K562 (cell line): ENCODE measurements around the gene CMTM4. TPM values are rescaled to one million over a fixed set of nuclear protein-coding genes. Genes with fewer than 3 reads are reported as not detected.

Experiments used
- ATF4 ChIP-seq: fragments of 450-650 bp; formaldehyde crosslinking; IDR thresholded peaks from 2 replicates; pipeline ENCODE4 v1.4.0; 2022; ENCODE audit warnings: mild to moderate bottlenecking, moderate library complexity
- ETV5 ChIP-seq: sonication (generic); formaldehyde crosslinking; IDR thresholded peaks from 2 replicates; pipeline ENCODE4 v1.4.0; 2020; ENCODE audit warnings: low read depth, mild to moderate bottlenecking, missing genetic modification reagents
- ETV6 ChIP-seq, 3 experiments: fragments of 150-350 bp in 1 of 3; sonication (generic) in 1 of 3; formaldehyde crosslinking in 1 of 3; IDR thresholded peaks; 2 replicates each; pipeline versions ENCODE4 v1.6.1 to v1.8.0; 2014 to 2022; ENCODE audit warnings: borderline replicate concordance in 2 of 3, low read depth in 2 of 3, antibody characterized with exemption in 1 of 3, low read length in 1 of 3, mild to moderate bottlenecking in 1 of 3, missing genetic modification reagents in 1 of 3
- NCOR1 ChIP-seq: fragments of 450-650 bp; IDR thresholded peaks from 2 replicates; pipeline ENCODE4 v1.6.1; 2016; ENCODE audit warnings: mild to moderate bottlenecking, moderate library complexity
- RAD21 ChIP-seq, 2 experiments: fragments of 250-450 bp in 1 of 2; fragments of 450-650 bp in 1 of 2; sonication (Bioruptor Pico) in 1 of 2; formaldehyde crosslinking in 1 of 2; IDR thresholded peaks in 1 of 2; conservative IDR thresholded peaks in 1 of 2; 2 replicates each; pipeline versions ENCODE4 v1.4.0 to v1.8.0; 2020 to 2022; ENCODE audit warnings: mild to moderate bottlenecking in 2 of 2, moderate library complexity in 1 of 2
- RUNX1 ChIP-seq: sonication (generic); IDR thresholded peaks from 2 replicates; pipeline ENCODE4 v1.6.1; 2016; ENCODE audit warnings: antibody characterized with exemption, low read depth
- STAT5A ChIP-seq: IDR thresholded peaks from 2 replicates; pipeline ENCODE4 v1.6.1; 2012; ENCODE audit warnings: low read length, inconsistent platforms, borderline replicate concordance
- TCF7 ChIP-seq: sonication (generic); IDR thresholded peaks from 2 replicates; pipeline ENCODE4 v1.6.1; 2016; ENCODE audit warnings: antibody characterized with exemption, borderline replicate concordance
- ZBTB11 ChIP-seq, 3 experiments: fragments of 200-800 bp in 1 of 3; fragments of 250-450 bp in 1 of 3; fragments of 450-650 bp in 1 of 3; sonication (Bioruptor Pico) in 1 of 3; sonication (Bioruptor generic) in 1 of 3; formaldehyde crosslinking in 1 of 3; IDR thresholded peaks; 2 replicates each; pipeline versions ENCODE4 v1.6.1 to v1.8.0; 2016 to 2022; ENCODE audit warnings: mild to moderate bottlenecking in 2 of 3, missing genetic modification characterization in 2 of 3, missing compliant biosample characterization in 1 of 3, moderate library complexity in 1 of 3
- ZC3H11A ChIP-seq: IDR thresholded peaks from 2 replicates; pipeline ENCODE4 v1.6.1; 2012; ENCODE audit warnings: low read depth, low read length, improper control_type of control experiment
- ZNF184 ChIP-seq: sonication (generic); formaldehyde crosslinking; IDR thresholded peaks from 2 replicates; pipeline ENCODE4 v1.5.0; 2020; ENCODE audit warnings: missing genetic modification reagents
- ZNF830 ChIP-seq: fragments of 250-450 bp; sonication (Bioruptor Pico); IDR thresholded peaks from 2 replicates; pipeline ENCODE4 v1.5.0; 2021; ENCODE audit warnings: mild to moderate bottlenecking
- polyA plus RNA-seq, 8 experiments: library from polyadenylated mRNA; depleted of rRNA in 4 of 8; stranded (reverse) in 5 of 8; unstranded in 3 of 8; fragments of >200 nt; fragmentation: Nextera tagmentation in 2 of 8; fragmentation: Illumina TruSeq in 1 of 8; extraction: Ambion mirVana in 2 of 8; extraction: Trizol in 1 of 8; gene quantifications; 2 replicates each; pipeline versions ENCODE4 v1.2.1 to v1.2.3, GENCODE V29; 2011 to 2014; ENCODE audit warnings: inconsistent platforms in 1 of 8, missing spikeins in 1 of 8
- total RNA-seq, 7 experiments: library from RNA; depleted of rRNA in 6 of 7; stranded (reverse); fragments of >200 nt in 6 of 7; fragmentation: Illumina TruSeq in 2 of 7; extraction: Trizol in 2 of 7; gene quantifications; 2 replicates each; pipeline versions ENCODE4 v1.2.1 to v1.2.3, GENCODE V29; 2011 to 2021; ENCODE audit warnings: low replicate concordance in 1 of 7
- TF ChIP-seq, protein P1 (sequence below): fragments of 450-650 bp; formaldehyde crosslinking; IDR thresholded peaks from 2 replicates; pipeline ENCODE4 v1.4.0; 2020; ENCODE audit warnings: mild to moderate bottlenecking, moderate library complexity
- TF ChIP-seq, protein P2 (sequence below): IDR thresholded peaks from 2 replicates; pipeline ENCODE4 v1.6.1; 2016; ENCODE audit warnings: missing genetic modification characterization, missing compliant biosample characterization
- TF ChIP-seq, protein P3 (sequence below): sonication (generic); formaldehyde crosslinking; IDR thresholded peaks from 2 replicates; pipeline ENCODE4 v1.8.1; 2023; ENCODE audit warnings: mild to moderate bottlenecking, missing genetic modification reagents

CMTM4 gene
- total and polyA plus RNA-seq, 9 of the 15 experiments (the other 6 are each of a cell fraction or from before 2014, with no cell fraction given) = 2.0 to 21.3 (median 12.5) TPM

DNA sequence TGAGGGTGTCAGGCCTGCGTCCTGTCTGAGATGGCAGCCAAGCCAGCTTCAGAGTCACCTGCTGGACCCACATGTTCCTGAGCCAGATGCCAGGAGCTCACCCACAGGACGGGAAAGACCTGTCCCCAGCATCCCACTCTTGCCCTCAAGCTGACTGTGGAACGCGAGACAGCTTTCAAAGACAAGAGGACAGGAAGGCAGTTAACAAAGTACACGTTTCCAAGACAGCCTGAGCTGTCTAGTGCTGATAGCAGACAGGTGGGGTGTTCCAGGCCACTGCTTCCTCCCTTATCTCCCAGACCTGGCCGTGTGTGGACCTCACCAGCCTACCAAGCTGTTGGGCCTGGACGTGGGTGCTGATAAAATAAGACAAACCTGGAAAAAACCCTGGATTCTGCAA is 78.8 kb downstream of the CMTM4 start (continued):
- TF ChIP-seq NCOR1 (peak; percentile 94), ZBTB11 (CRISPR knock-in tag; IDR thresholded peaks at IDR 0.05) (peak in 1 of 3 experiments; percentile 41; a peak in 1 of 6 replicates), ZNF184 (CRISPR knock-in tag) (no peak), ETV6 (IDR thresholded peaks at IDR 0.05; ENCODE audit: borderline replicate concordance in 1 of 2, low read depth in 2 of 2, low read length in 1 of 2) (peak in 1 of 2 experiments; percentile 37; a peak in 1 of 4 replicates), ETV6 (CRISPR knock-in tag; IDR thresholded peaks at IDR 0.05; ENCODE audit: borderline replicate concordance) (no peak), ATF4 (CRISPR knock-in tag) (no peak), TCF7 (peak; percentile 70; the same call in 1 of the 2 replicates), RUNX1 (no peak), STAT5A (peak; percentile 87), RAD21 (CRISPR knock-in tag; conservative IDR thresholded peaks at IDR 0.05 in 1 of 2, IDR thresholded peaks at IDR 0.05 in 1 of 2) (no peak), ZNF830 (CRISPR knock-in tag) (no peak), ZC3H11A (no peak), ETV5 (CRISPR knock-in tag) (peak; percentile 53; the same call in 1 of the 2 replicates)
- TF ChIP-seq, protein P1, sequence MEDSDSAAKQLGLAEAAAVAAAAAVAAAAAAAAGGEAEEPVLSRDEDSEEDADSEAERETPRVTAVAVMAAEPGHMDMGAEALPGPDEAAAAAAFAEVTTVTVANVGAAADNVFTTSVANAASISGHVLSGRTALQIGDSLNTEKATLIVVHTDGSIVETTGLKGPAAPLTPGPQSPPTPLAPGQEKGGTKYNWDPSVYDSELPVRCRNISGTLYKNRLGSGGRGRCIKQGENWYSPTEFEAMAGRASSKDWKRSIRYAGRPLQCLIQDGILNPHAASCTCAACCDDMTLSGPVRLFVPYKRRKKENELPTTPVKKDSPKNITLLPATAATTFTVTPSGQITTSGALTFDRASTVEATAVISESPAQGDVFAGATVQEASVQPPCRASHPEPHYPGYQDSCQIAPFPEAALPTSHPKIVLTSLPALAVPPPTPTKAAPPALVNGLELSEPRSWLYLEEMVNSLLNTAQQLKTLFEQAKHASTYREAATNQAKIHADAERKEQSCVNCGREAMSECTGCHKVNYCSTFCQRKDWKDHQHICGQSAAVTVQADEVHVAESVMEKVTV (CRISPR knock-in tag) = no peak
- TF ChIP-seq, protein P2, sequence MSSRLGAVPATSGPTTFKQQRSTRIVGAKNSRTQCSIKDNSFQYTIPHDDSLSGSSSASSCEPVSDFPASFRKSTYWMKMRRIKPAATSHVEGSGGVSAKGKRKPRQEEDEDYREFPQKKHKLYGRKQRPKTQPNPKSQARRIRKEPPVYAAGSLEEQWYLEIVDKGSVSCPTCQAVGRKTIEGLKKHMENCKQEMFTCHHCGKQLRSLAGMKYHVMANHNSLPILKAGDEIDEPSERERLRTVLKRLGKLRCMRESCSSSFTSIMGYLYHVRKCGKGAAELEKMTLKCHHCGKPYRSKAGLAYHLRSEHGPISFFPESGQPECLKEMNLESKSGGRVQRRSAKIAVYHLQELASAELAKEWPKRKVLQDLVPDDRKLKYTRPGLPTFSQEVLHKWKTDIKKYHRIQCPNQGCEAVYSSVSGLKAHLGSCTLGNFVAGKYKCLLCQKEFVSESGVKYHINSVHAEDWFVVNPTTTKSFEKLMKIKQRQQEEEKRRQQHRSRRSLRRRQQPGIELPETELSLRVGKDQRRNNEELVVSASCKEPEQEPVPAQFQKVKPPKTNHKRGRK (tag) = no peak
- TF ChIP-seq, protein P3, sequence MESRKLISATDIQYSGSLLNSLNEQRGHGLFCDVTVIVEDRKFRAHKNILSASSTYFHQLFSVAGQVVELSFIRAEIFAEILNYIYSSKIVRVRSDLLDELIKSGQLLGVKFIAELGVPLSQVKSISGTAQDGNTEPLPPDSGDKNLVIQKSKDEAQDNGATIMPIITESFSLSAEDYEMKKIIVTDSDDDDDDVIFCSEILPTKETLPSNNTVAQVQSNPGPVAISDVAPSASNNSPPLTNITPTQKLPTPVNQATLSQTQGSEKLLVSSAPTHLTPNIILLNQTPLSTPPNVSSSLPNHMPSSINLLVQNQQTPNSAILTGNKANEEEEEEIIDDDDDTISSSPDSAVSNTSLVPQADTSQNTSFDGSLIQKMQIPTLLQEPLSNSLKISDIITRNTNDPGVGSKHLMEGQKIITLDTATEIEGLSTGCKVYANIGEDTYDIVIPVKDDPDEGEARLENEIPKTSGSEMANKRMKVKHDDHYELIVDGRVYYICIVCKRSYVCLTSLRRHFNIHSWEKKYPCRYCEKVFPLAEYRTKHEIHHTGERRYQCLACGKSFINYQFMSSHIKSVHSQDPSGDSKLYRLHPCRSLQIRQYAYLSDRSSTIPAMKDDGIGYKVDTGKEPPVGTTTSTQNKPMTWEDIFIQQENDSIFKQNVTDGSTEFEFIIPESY (CRISPR knock-in tag) = no peak
